Chondrocyte (in vitro differentiated cells): ENCODE results near the gene DDX10. TPM values are rescaled to one million over a fixed set of nuclear protein-coding genes. Genes with fewer than 3 reads are reported as not detected.
"Not testable (repeated sequence)": the region's sequence is repeated elsewhere in the genome, so short reads cannot be mapped to it uniquely, and the experiment has no call there.

Source experiments
- DNase-seq: peaks from one replicate; pipeline ENCODE4 v3.0.0; 2021; ENCODE audit warnings: mixed read lengths, low spot score
- H3K27ac Mint-ChIP-seq: one replicate; pipeline ENCODE4 v1.8.0; 2021; ENCODE audit warnings: mild to moderate bottlenecking, moderate library complexity, mixed read lengths; ENCODE audit not compliant: unreplicated experiment
- H3K27me3 Mint-ChIP-seq: 2 replicates; pipeline ENCODE4 v1.8.0; 2021; ENCODE audit warnings: low read depth, mixed read lengths
- H3K36me3 Mint-ChIP-seq: 2 replicates; pipeline ENCODE4 v1.8.0; 2021; ENCODE audit warnings: low read depth, mixed read lengths
- H3K4me1 Mint-ChIP-seq: 2 replicates; pipeline ENCODE4 v1.8.0; 2021; ENCODE audit warnings: low read depth, mild to moderate bottlenecking, mixed read lengths
- H3K4me3 Mint-ChIP-seq: one replicate; pipeline ENCODE4 v1.8.0; 2021; ENCODE audit warnings: mild to moderate bottlenecking, moderate library complexity, mixed read lengths; ENCODE audit not compliant: unreplicated experiment
- H3K9me3 Mint-ChIP-seq: 2 replicates; pipeline ENCODE4 v1.8.0; 2021; ENCODE audit warnings: low read depth, mixed read lengths
- total RNA-seq: library from RNA; stranded (reverse); gene quantifications from 3 replicates; pipeline ENCODE4 v1.2.1, GENCODE V29; 2021
- TF ChIP-seq, protein P1 (sequence below): fragments of 200-600 bp; sonication (generic); IDR thresholded peaks from 2 replicates; pipeline ENCODE4 v1.5.0; 2021; ENCODE audit warnings: antibody characterized with exemption, mild to moderate bottlenecking, moderate library complexity

Gene DDX10
- total RNA-seq, 1 donor from 2014 or later: 25.3 TPM

DNA sequence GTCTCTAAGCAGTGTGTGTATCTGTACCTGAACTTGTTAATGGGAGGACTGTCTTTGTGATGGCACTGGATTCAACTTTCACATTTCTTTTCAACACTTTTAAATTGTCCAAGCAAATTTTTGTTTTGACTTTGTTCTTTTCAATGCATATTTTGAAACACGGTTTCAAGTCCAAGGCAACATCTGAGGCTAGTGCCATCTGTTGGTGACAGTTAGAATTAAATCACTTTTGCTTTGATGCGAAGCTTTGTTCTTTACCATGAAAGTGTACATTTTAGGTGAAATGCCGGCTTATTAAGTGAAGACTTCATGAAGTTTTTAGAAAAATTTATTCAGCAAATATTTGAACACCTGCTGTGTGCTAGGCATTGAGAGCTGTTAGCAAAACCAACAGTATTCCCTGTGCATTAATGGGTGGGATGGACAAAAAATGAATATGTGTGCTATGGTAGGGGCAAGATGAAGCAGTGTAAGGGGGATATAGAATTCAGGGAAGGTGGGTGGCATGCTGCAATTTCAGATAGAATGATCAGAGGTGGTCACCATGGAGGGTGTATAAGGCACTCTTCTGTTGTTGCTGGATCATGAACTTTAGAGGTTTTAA lies 70.2 kb downstream of the DDX10 start:
- peaks cover 30% of the 10 kb centered on the region for H3K4me1 Mint-ChIP-seq
- TF ChIP-seq, protein P1, sequence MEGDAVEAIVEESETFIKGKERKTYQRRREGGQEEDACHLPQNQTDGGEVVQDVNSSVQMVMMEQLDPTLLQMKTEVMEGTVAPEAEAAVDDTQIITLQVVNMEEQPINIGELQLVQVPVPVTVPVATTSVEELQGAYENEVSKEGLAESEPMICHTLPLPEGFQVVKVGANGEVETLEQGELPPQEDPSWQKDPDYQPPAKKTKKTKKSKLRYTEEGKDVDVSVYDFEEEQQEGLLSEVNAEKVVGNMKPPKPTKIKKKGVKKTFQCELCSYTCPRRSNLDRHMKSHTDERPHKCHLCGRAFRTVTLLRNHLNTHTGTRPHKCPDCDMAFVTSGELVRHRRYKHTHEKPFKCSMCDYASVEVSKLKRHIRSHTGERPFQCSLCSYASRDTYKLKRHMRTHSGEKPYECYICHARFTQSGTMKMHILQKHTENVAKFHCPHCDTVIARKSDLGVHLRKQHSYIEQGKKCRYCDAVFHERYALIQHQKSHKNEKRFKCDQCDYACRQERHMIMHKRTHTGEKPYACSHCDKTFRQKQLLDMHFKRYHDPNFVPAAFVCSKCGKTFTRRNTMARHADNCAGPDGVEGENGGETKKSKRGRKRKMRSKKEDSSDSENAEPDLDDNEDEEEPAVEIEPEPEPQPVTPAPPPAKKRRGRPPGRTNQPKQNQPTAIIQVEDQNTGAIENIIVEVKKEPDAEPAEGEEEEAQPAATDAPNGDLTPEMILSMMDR: peak; percentile 81
- no peak for DNase-seq
- no peak overlapping the region for H3K4me3 Mint-ChIP-seq
- no peak overlapping the region for H3K27ac Mint-ChIP-seq
- H3K36me3 Mint-ChIP-seq: peaks cover 7% of the 10 kb centered on the region
- peaks cover 1% of the 10 kb centered on the region for H3K9me3 Mint-ChIP-seq
- H3K27me3 Mint-ChIP-seq: no peaks in the 10 kb centered on the region

DNA sequence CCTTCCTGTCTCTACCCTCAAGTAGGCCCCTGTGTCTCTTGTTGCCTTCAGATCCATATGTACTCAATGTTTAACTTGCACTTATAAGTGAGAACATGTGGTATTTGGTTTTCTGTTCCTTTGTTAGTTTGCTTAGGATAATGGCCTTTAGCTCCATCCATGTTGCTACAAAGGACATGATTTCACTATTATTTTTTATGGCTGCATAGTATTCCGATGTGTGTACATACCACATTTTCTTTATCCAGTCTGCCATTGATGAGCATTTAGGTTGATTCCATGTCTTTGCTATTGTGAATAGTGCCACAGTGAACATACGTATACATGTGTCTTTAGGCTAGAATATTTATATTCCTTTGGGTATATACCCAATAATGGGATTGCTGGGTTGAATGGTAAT lies 75.3 kb downstream of the DDX10 start:
- H3K27me3 Mint-ChIP-seq, DNase-seq, H3K36me3 Mint-ChIP-seq, H3K27ac Mint-ChIP-seq, H3K4me3 Mint-ChIP-seq, H3K4me1 Mint-ChIP-seq: not testable (repeated sequence)
- peaks cover 17% of the 10 kb centered on the region for H3K9me3 Mint-ChIP-seq

DNA sequence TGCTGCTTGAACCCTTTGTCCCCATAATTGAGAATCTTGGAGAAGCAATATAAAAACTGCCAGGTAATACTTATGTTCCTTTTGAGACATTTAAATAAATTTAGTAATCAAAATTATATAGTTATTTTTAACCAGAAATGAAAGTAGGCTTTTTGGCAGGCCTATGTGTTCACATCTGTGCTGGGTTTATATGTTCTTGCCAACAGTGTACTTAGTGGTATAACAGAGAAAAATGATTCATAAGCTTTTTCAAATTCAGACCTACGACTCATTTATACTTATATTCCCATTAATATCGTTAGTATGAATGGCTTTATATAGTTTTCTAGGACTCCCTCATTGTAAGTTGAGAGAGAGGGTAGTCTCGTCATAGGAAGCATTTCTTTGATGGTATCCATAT lies 79.0 kb downstream of the DDX10 start:
- H3K4me1 Mint-ChIP-seq: no peaks in the 10 kb centered on the region
- peaks cover 5% of the 10 kb centered on the region for H3K36me3 Mint-ChIP-seq
- peaks cover 17% of the 10 kb centered on the region for H3K9me3 Mint-ChIP-seq
- H3K4me3 Mint-ChIP-seq: no peak overlapping the region
- TF ChIP-seq, protein P1: no peak
- H3K27ac Mint-ChIP-seq: no peak overlapping the region
- H3K27me3 Mint-ChIP-seq: no peaks in the 10 kb centered on the region
- no peak for DNase-seq

DNA sequence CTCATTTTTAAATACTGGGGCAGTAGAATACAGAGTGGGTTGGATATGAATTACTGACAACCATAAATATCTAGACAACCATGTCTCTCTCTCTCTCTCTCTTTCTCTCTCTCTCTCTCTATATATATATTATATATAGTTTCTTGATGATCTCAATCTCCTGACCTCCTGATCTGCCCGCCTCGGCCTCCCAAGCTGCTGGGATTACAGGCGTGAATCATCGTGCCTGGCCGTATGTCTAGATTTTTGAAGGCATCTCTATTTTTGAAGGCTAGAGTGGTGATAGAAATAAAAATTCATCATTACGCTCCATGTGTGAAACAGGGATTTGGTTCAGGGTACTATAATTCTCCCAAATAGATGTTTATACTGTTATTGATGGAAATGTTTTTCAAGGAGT lies 84.1 kb downstream of the DDX10 start:
- no peaks in the 10 kb centered on the region for H3K27me3 Mint-ChIP-seq
- H3K4me1 Mint-ChIP-seq: peaks cover 15% of the 10 kb centered on the region
- H3K27ac Mint-ChIP-seq: no peak overlapping the region
- no peak overlapping the region for H3K4me3 Mint-ChIP-seq
- H3K9me3 Mint-ChIP-seq: no peaks in the 10 kb centered on the region
- no peak for DNase-seq
- TF ChIP-seq, protein P1: no peak
- H3K36me3 Mint-ChIP-seq: peaks cover 1% of the 10 kb centered on the region

DNA sequence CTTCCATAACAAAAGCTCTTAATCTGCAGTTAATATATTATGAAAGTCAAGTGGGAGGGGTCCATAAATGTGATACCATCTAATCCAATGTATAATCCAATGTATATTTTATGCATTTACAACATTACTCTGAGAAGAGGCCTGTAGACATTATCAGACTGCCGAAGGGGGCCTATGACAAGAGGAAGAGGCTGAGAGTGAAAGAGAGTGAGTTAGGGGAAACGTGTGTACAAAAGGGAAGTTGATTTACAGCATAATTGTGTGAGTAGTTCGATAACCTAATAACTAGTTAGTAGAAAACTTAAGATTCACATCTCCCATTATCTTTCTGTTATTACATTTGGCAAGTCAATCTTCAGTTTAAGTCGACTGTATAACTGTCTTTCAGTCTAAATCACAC lies 86.6 kb downstream of the DDX10 start:
- TF ChIP-seq, protein P1: no peak
- Mint-ChIP-seq H3K4me3 (no peak overlapping the region), H3K36me3 (peaks cover 1% of the 10 kb centered on the region)

DNA sequence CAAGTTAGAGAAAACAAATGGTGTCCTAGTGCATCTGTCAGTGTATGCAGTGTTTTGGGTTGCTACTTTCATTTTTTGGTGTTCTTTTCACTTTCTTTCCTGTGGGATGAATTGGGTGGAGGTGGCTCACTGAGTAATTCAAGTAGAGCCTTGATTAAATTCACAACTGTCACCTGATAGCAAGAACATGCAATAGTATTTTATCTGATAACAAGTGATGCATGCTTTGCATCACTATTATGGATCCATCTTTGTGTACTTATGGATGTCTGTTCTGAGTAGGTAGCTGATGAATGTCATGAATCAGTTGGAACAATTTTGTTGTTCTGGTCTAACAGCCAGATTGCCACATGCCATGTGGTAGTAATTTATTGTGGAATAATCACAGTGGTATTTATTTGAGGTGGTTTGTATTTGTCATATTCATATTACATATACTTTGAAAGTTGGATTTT lies 87.5 kb downstream of the DDX10 start:
- DNase-seq: no peak
- no peaks in the 10 kb centered on the region for H3K9me3 Mint-ChIP-seq
- peaks cover 45% of the 10 kb centered on the region for H3K4me1 Mint-ChIP-seq
- H3K27ac Mint-ChIP-seq: no peak overlapping the region
- no peaks in the 10 kb centered on the region for H3K36me3 Mint-ChIP-seq
- no peaks in the 10 kb centered on the region for H3K27me3 Mint-ChIP-seq
- TF ChIP-seq, protein P1: no peak
- H3K4me3 Mint-ChIP-seq: no peak overlapping the region

More for the DNA sequence above, 86.6 kb downstream of the DDX10 start:
- Mint-ChIP-seq H3K9me3 (no peaks in the 10 kb centered on the region), H3K4me1 (peaks cover 39% of the 10 kb centered on the region), H3K27me3 (no peaks in the 10 kb centered on the region), H3K27ac (no peak overlapping the region)
- no peak for DNase-seq
